Mammary epithelial cell (primary cell): ENCODE measurements around the gene PRRC1.

Experiments
- EZH2 ChIP-seq: IDR thresholded peaks from 2 replicates; pipeline ENCODE4 v1.6.1; 2012; ENCODE audit warnings: low read length, inconsistent platforms, borderline replicate concordance
- TF ChIP-seq, protein P1 (sequence below), 2 donors: IDR thresholded peaks in 1 of 2; conservative IDR thresholded peaks in 1 of 2; 2 replicates each; pipeline ENCODE4 v1.5.1; 2011 to 2012; ENCODE audit warnings: inconsistent platforms in 2 of 2, low read length in 2 of 2, mild to moderate bottlenecking in 2 of 2, control low read depth in 1 of 2, low read depth in 1 of 2; ENCODE audit not compliant: insufficient read depth in 1 of 2; ENCODE audit errors: extremely low read depth in 1 of 2

DNA sequence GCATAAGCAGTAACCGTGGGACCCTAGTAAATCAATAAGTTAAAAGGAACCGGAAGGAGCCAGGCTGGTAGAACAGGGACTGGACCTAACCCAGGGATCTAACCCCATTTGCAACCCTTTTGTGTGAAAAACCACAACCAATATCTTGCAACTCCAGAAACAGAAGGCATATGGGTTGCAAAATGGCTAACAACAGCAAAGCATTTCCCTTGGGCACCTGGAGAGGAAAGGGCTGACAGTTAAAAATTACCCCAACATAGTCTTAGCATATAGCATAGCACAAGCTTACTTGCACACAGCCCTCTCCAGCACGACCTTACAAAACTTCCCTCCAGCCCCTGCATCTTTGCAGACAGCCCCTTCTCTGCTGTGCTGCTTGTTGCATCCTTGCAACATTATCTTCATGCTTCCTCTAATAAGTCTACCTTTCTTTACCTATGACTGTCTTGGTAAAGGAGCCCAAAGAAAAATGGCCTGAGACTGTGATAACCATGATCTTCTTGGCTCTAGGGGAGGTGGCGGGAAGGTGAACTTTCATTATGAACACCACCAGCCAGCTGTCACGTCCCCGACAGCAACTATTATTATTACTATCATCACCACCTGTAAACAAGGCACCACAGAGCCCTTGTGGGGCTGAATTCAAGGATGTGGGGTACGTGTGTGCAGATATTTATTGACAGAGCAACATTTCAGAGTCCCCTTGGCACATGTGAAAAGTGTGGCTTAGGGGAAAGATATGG, 49.8 kb downstream of the PRRC1 start:
- TF ChIP-seq, protein P1, sequence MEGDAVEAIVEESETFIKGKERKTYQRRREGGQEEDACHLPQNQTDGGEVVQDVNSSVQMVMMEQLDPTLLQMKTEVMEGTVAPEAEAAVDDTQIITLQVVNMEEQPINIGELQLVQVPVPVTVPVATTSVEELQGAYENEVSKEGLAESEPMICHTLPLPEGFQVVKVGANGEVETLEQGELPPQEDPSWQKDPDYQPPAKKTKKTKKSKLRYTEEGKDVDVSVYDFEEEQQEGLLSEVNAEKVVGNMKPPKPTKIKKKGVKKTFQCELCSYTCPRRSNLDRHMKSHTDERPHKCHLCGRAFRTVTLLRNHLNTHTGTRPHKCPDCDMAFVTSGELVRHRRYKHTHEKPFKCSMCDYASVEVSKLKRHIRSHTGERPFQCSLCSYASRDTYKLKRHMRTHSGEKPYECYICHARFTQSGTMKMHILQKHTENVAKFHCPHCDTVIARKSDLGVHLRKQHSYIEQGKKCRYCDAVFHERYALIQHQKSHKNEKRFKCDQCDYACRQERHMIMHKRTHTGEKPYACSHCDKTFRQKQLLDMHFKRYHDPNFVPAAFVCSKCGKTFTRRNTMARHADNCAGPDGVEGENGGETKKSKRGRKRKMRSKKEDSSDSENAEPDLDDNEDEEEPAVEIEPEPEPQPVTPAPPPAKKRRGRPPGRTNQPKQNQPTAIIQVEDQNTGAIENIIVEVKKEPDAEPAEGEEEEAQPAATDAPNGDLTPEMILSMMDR (conservative IDR thresholded peaks at IDR 0.05 in 1 of 2, IDR thresholded peaks at IDR 0.05 in 1 of 2; ENCODE audit: extremely low read depth in 1 of 2, insufficient read depth in 1 of 2, low read depth in 1 of 2, low read length in 2 of 2): no peak
- TF ChIP-seq EZH2: no peak
